HG02798 (cell line): ENCODE measurements around the gene DNASE1L3.
A peak's percentile ranks its signal among the peaks of the same experiment; 100 is the strongest.

Source experiments
- ATAC-seq: cut with Tn5 transposase; IDR thresholded peaks from one replicate; pipeline ENCODE4 v1.9.1; 2021; ENCODE audit warnings: mild to moderate bottlenecking; ENCODE audit not compliant: unreplicated experiment, poor library complexity

The DNASE1L3 gene

GRCh38 chr3:58180099-58180880 is 30.5 kb downstream of the DNASE1L3 start:
- ATAC-seq = no peak

GRCh38 chr3:58179235-58180098 is 31.3 kb downstream of the DNASE1L3 start:
- ATAC-seq = no peak

- ATAC-seq = no peak
These were observed 32.1 kb downstream of the DNASE1L3 start for GRCh38 chr3:58178528-58179234.

- peak; percentile 89 for ATAC-seq
These were observed 32.8 kb downstream of the DNASE1L3 start for GRCh38 chr3:58177747-58178527.

- ATAC-seq = no peak
These were observed 33.8 kb downstream of the DNASE1L3 start for GRCh38 chr3:58176827-58177489.

- ATAC-seq = no peak
These were observed 34.6 kb downstream of the DNASE1L3 start for GRCh38 chr3:58176185-58176530.

- no peak for ATAC-seq
These were observed 35.2 kb downstream of the DNASE1L3 start for GRCh38 chr3:58175437-58176184.

GRCh38 chr3:58175187-58175436 is 35.7 kb downstream of the DNASE1L3 start:
- no peak for ATAC-seq

- no peak for ATAC-seq
These were observed 36.9 kb downstream of the DNASE1L3 start for GRCh38 chr3:58173669-58174398.

- no peak for ATAC-seq
These were observed 37.6 kb downstream of the DNASE1L3 start for GRCh38 chr3:58173029-58173668.

- ATAC-seq = no peak
These were observed 39.6 kb downstream of the DNASE1L3 start for GRCh38 chr3:58171126-58171525.

GRCh38 chr3:58170376-58170775 is 40.4 kb downstream of the DNASE1L3 start:
- no peak for ATAC-seq

- ATAC-seq = no peak
These were observed 41.4 kb downstream of the DNASE1L3 start for GRCh38 chr3:58169371-58169770.

GRCh38 chr3:58168498-58168897 is 42.3 kb downstream of the DNASE1L3 start:
- ATAC-seq = no peak

GRCh38 chr3:58167431-58168351 is 43.1 kb downstream of the DNASE1L3 start:
- peak; percentile 85 for ATAC-seq

GRCh38 chr3:58164906-58165821 is 45.6 kb downstream of the DNASE1L3 start:
- no peak for ATAC-seq
